Activated naive CD4-positive, alpha-beta T cell treated with anti-CD3 and anti-CD28 coated beads, Interleukin-2, amount 50 U/mL, for 72 hours (primary cell): ENCODE results near the gene SYTL1. TPM values are rescaled to one million over a fixed set of nuclear protein-coding genes. Genes with fewer than 3 reads are reported as not detected.

Source experiments
- ATAC-seq, 2 donors: fragments of 150-1000 bp; cut with Tn5 transposase; 2 replicates each; pipeline ENCODE4 v1.10.0; 2021; ENCODE audit warnings: mild to moderate bottlenecking in 2 of 2, moderate library complexity in 2 of 2
- DNase-seq, 2 donors: peaks; one replicate each; pipeline ENCODE4 v3.0.0; 2021 to 2022; ENCODE audit warnings: low spot score in 2 of 2
- H3K27ac Mint-ChIP-seq, 2 donors: one replicate each; pipeline ENCODE4 v1.8.0; 2022; ENCODE audit warnings: mild to moderate bottlenecking in 2 of 2, mixed read lengths in 2 of 2
- H3K36me3 Mint-ChIP-seq, 2 donors: one replicate each; pipeline ENCODE4 v1.8.0; 2022; ENCODE audit warnings: mixed read lengths in 2 of 2
- H3K9me3 Mint-ChIP-seq, 2 donors: one replicate each; pipeline ENCODE4 v1.8.0; 2022; ENCODE audit warnings: mixed read lengths in 2 of 2
- total RNA-seq, 2 donors: library from RNA; stranded (reverse); gene quantifications; one replicate each; pipeline ENCODE4 v1.2.3, GENCODE V29; 2022

Gene SYTL1
- total RNA-seq, 2 donors from 2014 or later = 15.6 to 35.1 TPM

DNA sequence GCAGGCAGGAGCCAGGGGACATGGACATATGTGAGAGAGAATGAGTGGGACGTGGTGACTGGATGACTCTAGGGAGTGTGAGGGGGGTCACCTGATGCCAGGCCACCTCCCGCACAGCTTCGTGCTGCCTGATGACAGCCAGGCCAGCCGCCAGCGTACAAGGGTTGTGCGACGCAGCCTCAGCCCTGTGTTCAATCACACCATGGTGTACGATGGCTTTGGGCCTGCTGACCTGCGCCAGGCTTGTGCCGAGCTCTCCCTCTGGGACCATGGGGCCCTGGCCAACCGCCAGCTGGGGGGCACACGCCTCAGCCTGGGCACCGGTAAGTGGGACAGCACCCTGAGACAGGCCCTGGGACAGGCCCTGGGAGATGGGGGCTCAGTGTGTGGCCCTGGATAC, 11.3 kb downstream of the SYTL1 start:
- no peak overlapping the region for H3K27ac Mint-ChIP-seq
- H3K9me3 Mint-ChIP-seq = no peaks in the 10 kb centered on the region
- ATAC-seq = no peak
- no peaks in the 10 kb centered on the region for H3K36me3 Mint-ChIP-seq
- DNase-seq = no peak

DNA sequence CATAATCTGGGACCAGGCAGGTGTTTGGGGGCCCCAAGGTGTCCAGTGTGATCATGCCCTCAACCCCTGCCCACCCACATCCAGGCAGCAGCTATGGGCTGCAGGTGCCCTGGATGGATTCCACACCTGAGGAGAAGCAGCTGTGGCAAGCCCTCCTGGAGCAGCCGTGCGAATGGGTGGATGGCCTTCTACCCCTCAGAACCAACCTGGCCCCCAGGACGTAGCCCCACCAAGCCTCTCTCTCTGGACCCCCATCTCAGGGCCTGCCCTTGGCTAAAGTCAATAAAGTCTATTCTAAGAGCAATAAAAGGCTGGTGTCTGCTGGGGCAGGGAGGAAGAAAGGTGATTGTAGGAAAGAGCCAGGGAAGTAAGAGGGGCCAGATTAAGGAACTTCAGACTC, 11.8 kb downstream of the SYTL1 start:
- no peak for ATAC-seq
- Mint-ChIP-seq H3K27ac (peak overlapping the region in 1 of 2 donors; percentile 2), H3K9me3 (no peaks in the 10 kb centered on the region), H3K36me3 (no peaks in the 10 kb centered on the region)
- no peak for DNase-seq

DNA sequence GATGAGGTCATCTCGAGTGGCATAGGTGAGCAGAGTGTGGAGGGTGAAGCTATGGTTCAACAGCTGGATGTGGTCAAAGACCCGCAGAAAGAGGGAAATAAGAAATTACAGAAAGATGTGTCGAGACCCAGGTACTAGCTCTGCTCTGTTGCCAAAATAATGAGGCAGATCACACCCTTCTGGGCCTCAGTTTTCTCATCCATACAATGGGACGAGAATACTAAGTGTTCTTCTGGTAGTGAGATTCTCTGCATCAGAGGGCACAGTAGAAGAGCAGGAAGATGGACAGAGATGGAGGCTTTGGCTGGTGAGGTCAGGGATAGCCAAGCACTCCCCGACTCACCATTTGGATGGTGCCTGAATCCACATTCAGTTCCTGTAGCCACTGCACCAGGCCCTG, 13.9 kb downstream of the SYTL1 start:
- Mint-ChIP-seq H3K36me3 (no peaks in the 10 kb centered on the region), H3K27ac (peak overlapping the region in 1 of 2 donors; percentile 63)
- ATAC-seq = no peak

DNA sequence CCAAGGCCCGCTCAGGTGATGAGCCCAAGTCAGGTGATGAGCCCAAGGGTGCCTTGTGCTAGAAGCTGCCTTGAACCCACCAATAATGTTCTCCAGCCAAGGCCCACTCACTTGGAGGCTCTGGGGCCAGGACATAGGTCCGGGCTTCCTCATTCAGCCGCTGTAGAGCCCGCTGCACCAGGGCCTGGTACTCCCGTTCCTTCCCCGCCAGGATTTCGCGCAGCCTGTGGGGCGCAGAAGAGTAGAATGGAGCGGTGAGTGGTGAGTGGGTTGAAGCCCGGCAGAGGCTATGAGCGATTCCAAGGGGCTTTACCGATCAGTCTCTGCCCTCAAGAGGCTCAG, 14.4 kb downstream of the SYTL1 start:
- ATAC-seq = no peak
- H3K36me3 Mint-ChIP-seq = no peaks in the 10 kb centered on the region

More for the DNA sequence above, 13.9 kb downstream of the SYTL1 start:
- no peaks in the 10 kb centered on the region for H3K9me3 Mint-ChIP-seq
- DNase-seq = no peak

DNA sequence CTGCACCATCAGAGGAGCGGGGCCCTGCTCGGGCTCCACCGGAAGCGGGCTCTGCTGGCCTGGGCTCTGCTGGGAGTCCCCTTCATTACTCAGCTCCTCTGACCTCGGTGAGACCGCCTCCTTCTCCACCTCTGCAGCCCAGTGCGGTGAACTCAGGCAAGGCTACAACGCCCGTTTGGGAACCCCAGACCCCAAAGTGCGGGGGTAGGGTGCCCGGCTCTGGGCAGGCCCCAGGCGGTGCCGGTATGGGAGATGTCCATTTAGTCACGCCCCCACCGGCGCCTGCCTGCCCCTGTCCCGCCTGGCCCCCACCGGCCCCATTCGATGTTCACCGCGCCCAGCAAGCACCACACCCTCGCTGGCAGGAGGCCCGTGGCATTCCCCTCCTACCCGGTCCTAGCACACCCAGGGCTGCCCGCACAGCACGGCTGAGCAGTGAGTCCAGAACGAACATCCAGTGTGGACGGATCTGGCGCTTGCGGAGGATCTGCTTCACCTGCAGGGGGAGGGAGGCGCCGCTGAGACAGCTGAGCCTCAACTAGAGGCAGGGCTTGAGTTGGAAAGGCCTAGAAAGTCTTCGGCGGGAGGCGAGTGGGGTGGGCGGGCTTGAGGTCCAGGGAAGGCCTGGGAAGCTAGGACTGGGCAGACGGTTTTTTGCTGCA, 14.9 kb downstream of the SYTL1 start:
- Mint-ChIP-seq H3K9me3 (no peaks in the 10 kb centered on the region), H3K36me3 (no peaks in the 10 kb centered on the region), H3K27ac (peak overlapping the region; percentile 50 to 59)
- DNase-seq = no peak
- ATAC-seq = peak; percentile 5 to 52

More for the DNA sequence above, 14.4 kb downstream of the SYTL1 start:
- Mint-ChIP-seq H3K27ac (peak overlapping the region in 1 of 2 donors; percentile 59), H3K9me3 (no peaks in the 10 kb centered on the region)
- no peak for DNase-seq

DNA sequence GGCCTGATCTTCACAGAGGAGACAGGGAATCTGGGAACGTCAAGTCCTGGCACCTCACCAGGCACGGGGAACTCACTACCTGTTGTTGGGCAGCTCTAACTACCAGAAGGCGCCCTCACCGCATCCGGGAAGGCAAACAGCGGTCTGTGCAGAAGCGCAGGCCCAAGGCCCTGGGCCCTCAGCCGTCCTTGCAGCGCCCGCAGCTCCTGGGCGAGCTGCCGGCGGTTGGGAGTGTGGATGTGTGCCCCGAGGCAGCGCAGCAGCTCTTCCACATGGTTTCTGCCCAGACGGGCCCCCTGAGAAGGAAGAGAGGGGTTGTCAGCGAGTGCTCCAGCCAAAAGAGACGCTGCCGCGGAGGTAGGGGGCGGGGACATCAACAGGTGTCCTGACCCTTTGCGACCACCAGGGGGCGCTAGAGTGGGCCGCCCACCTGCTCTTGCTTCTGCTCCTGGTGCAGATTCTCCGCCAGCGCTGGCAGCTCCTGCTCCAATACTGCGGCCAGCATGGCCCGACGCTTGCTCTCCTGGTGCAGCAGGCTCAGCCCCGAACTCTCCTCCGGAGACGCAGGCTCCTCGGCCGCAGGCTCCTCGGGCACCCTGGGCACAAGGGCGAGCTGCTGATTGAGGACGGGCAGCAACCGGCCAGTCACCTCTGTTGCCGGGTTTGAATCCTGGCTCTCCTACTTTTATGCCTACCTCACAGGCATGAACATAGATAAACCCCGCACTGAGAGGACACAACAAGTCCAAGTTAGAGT, 15.6 kb downstream of the SYTL1 start:
- Mint-ChIP-seq H3K9me3 (no peaks in the 10 kb centered on the region), H3K36me3 (no peaks in the 10 kb centered on the region), H3K27ac (peak overlapping the region in 1 of 2 donors; percentile 59)
- DNase-seq (peak; percentile 83 to 84), ATAC-seq (peak; percentile 76 to 78)

DNA sequence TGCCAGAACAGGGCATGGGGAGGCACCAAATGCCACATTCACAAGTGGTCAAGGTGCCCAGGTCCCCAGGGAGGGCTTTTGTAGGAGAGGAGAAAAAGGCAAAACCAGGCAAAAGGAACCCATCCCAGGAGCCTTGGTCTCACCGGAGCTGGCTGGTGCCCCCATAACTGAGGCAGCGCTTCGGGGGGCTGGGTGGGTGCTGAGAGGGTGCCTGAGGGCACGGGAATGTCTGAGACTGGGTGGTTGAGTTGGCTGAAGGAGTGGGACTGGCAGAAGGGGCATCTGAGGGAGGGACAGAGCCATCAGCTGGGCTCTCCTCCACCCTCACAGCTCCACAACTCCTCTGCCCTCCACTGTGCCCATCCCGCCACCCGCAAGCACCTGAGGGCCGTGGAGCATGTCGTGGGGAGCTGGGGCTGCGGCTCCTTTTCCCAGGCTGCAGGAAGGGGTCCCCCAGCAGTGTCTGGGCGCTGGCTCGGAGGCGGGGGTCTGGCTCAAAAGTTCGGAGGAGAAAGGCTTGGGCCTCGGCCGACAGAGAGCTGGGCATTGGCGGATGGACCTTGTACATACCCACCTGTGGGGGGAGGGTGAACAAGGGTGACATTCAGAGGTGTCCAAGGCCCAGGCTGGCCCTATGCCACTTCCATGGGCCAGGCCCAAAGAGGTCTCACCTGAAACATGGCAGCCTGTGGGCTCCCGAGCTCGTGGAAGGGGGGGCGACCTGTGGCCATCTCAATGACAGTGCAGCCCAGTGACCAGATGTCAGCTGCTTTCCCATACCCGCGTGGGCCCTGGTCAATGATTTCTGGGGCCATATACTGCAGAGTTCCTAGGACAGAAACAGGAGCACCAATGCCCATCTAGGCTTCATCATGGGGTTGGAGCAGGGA, 16.5 kb downstream of the SYTL1 start:
- Mint-ChIP-seq H3K9me3 (no peaks in the 10 kb centered on the region), H3K36me3 (no peaks in the 10 kb centered on the region), H3K27ac (peak overlapping the region in 1 of 2 donors; percentile 59)
- ATAC-seq (no peak), DNase-seq (no peak)

DNA sequence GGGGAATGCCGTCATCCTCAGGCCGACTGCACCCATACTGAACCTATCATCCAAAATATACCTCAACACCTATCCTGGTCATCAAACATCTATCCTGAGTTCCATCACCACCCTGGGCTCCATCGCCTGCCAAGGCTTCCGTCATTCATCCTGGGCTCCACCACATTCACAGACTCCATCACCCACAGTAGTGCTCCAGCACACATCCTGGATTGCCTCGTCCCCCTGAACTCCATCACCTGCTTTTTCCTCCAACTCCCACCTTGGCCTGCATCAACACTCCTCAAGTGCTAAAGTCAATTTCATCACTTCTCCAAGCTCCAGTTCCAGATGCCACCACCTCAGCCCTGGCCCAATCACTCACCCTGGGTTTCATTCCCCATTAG, 17.1 kb downstream of the SYTL1 start:
- DNase-seq (no peak), ATAC-seq (no peak)
- Mint-ChIP-seq H3K27ac (no peak overlapping the region), H3K9me3 (no peaks in the 10 kb centered on the region), H3K36me3 (no peaks in the 10 kb centered on the region)

DNA sequence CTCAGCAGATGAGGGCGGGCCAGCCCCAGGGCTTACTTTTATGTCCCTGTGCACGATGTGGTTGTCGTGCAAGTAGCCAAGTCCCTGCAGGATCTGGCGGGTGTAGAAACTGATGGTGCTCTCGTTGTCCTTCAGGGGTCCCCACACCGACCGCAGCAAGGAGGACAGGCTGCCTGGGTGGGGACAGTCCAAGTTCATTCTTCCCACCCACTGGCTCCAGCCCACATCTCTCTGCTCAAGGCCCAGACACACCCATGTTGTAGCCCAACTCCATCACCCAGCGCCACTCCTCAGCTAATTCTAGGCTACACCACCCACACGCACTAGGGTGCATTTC, 18.0 kb downstream of the SYTL1 start:
- Mint-ChIP-seq H3K27ac (no peak overlapping the region), H3K9me3 (no peaks in the 10 kb centered on the region), H3K36me3 (no peaks in the 10 kb centered on the region)
- ATAC-seq (no peak), DNase-seq (no peak)

DNA sequence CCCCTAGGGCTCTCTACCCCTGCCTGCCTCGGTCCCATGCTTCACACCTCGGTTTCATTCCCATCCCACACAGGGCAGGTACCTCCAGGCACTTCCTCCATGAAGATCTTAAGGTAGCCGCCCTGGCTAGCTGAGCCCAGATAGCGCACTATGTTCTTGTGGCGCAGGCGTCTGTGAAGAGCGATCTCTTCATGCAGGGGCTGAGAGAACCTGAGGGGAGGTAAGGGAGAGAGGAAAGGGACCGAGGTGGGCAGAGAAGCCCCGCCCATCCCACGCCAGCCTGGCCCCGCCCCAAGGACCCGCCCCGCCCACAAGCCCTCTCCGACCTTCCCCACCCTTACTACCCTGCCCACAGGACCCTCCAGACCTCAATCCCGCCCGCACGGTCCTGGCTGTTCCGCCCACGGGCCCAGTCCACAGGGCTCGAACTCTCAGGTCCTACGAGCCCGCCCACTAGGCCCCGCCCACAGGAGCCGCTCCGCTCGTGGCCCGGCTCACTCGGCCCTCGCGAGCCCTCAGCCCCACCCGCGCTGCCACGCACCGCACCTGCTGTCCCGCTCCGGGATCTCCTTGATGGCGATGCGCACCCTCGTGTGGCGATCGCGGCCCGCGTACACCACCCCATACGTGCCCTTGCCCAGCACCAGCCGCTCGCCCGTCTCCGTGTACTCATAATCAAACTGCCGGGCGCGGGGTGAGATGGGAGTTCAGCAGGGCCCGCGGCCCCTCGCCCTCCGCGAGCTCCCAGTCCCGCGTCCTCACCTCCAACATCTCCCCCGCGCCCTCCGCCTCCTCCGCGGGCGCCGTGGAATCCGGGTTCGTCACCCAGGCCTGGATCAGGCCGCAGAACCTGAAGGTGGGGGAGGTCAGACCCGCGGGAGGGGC, 18.6 kb downstream of the SYTL1 start:
- Mint-ChIP-seq H3K9me3 (no peaks in the 10 kb centered on the region), H3K36me3 (no peaks in the 10 kb centered on the region), H3K27ac (no peak overlapping the region)
- DNase-seq = no peak
- peak in 1 of 2 donors; percentile 34 for ATAC-seq

DNA sequence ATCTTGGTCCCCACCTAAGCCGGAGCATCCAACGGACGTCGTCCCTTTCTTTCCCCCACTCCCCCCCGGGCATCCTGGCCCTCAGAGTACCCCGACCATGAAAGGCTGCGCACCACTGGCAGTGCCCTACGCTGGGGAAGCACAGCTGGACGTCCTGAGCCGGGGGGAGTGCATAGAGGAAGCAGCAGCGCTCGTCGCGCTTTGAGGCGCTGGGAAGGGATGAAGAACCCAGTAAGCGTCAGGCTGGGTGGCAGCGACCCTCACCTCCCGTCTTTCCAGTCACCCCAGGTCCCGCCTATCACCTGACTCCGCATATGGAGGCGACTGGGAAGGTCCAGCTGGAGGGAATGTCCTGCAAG, 19.2 kb downstream of the SYTL1 start:
- DNase-seq (no peak), ATAC-seq (no peak)
- peak overlapping the region in 1 of 2 donors; percentile 22 for H3K27ac Mint-ChIP-seq
- H3K9me3 Mint-ChIP-seq = no peaks in the 10 kb centered on the region
- no peaks in the 10 kb centered on the region for H3K36me3 Mint-ChIP-seq

DNA sequence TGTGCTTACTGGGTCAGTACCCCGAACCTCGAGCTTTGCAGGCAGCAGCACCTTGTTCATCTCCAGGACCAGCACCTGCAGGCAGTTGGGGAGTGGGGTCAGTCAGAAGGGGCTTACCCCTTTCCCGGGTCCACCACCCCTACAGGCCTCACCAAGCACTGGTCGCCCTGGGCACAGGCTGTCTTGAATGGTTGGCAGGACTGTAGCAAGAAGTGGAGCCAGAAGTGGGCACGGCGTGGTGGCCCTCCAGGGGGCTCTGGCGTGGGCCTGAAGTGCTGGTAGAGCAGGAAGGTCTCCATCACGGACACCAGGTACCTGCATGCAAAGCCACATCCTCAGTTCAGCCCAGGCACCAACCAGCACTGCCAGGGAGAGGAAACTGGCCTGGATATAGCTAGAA, 19.7 kb downstream of the SYTL1 start:
- Mint-ChIP-seq H3K9me3 (no peaks in the 10 kb centered on the region), H3K36me3 (no peaks in the 10 kb centered on the region), H3K27ac (no peak overlapping the region)
- DNase-seq (no peak), ATAC-seq (no peak)

DNA sequence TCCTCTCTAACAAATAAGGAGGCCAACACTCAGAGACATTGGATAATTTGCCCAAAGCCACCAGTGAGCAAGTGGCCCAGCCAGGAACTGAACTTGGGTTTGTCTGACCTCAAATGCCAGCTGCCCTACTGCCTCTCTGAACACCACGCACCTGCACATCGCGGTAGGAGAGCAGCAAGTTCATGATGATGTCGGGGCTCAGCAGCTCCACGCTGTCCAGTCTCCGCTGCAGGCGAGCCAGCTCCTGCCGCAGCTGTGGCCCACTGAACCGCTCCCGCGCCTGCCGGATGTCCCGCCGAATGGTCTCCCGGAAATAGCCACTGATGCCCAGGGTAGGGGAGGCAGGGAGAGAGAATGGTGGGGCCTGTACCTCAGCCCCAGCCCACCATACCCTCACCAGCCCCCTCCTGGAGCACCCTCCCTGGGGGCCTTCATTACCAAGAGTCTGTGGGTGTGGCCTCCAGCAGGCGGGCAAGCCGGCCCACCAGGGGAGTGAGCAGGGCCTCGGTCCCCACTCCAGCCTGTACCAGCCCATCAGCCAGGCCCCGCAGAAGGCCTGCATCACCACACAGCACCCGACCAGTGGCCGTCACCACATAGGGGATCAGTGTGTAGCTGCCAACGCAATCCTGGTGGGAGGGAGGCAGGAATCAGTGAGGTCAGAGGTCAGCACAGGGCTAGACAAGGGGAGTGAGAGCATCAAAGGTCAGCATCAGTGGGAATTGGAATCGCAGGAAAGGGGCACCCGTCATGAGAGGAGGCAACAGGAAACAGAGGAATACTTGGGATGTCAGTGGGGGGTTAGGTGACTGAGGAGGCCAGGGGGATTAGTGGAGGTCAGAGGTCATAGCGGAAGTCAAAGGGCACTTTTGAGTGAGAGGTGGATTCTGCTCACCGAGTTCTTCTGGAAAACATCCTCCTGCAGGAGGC, 22.2 kb downstream of the SYTL1 start:
- Mint-ChIP-seq H3K27ac (no peak overlapping the region), H3K9me3 (no peaks in the 10 kb centered on the region), H3K36me3 (no peaks in the 10 kb centered on the region)
- ATAC-seq (no peak), DNase-seq (no peak)

DNA sequence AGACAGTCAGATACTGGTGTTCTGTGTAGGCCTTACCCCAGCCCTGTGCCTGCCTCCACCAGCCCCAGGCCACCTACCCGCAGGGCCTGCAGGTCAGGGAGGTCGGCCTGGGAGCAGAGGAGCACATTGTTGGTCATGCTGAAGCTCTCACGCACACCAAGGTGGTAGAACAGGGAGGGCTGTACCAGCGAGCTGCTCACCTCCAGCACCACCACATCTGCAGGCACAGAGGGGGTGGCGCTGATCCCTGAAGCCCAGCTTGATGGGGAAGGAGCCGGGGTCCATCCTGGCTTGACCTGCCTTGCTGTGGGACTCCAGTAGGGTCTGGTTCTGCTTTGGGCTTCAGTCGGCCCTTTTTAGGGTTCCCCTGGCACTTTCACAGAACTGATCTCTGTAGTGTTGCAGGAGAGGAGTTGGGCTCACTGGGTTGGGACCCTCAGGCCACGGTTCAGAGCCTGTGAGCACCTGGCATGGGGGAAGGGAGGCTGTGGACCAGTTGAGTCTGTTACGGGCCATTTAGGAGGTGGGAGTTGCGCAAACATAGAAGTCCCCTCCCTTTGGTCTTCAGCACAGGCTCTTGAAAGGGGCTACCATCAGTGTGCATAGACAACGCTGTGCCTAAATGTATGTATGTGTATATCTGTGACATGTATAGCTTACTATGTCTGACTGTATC, 23.0 kb downstream of the SYTL1 start:
- Mint-ChIP-seq H3K27ac (no peak overlapping the region), H3K9me3 (no peaks in the 10 kb centered on the region), H3K36me3 (no peaks in the 10 kb centered on the region)
- DNase-seq (no peak), ATAC-seq (no peak)
